GM21367 (cell line): ENCODE measurements around the gene ZSWIM1.
A peak's percentile ranks its signal among the peaks of the same experiment; 100 is the strongest.

Experiments used
- ATAC-seq: cut with Tn5 transposase; IDR thresholded peaks from one replicate; pipeline ENCODE4 v1.9.1; 2021; ENCODE audit not compliant: unreplicated experiment

The ZSWIM1 gene

GRCh38 chr20:45880988-45881788, at the start of gene ZSWIM1:
Gene ZSWIM1 (plus strand): TSS chr20:45881227. CDS start chr20:45882593, 1,366 bp downstream.
- peak; percentile 92 for ATAC-seq

DNA sequence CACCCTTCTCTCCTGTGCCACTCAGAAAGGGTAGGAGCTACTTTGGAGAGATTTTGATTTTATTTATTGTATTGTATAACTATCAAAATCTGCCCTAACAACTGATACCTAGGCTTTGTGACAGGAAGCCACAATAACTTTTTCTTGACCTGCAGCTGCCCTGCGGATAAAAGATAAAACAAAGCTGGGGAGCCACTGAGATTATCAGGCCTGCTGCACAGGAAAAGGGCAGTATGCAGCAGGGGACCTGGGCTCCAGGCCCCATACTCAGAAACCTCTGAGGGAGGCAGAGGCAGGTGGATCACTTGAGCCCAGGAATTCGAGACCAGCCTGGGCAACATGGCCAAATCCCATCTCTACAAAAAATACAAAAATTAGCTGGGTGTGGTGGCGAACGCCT, 48.4 kb upstream of the ZSWIM1 start:
- no peak for ATAC-seq

- no peak for ATAC-seq
These were observed 47.8 kb upstream of the ZSWIM1 start, which contains the start of gene SNX21 for GRCh38 chr20:45833030-45833882. Gene SNX21 (plus strand): TSS chr20:45833799. CDS start chr20:45833920, 121 bp downstream.

DNA sequence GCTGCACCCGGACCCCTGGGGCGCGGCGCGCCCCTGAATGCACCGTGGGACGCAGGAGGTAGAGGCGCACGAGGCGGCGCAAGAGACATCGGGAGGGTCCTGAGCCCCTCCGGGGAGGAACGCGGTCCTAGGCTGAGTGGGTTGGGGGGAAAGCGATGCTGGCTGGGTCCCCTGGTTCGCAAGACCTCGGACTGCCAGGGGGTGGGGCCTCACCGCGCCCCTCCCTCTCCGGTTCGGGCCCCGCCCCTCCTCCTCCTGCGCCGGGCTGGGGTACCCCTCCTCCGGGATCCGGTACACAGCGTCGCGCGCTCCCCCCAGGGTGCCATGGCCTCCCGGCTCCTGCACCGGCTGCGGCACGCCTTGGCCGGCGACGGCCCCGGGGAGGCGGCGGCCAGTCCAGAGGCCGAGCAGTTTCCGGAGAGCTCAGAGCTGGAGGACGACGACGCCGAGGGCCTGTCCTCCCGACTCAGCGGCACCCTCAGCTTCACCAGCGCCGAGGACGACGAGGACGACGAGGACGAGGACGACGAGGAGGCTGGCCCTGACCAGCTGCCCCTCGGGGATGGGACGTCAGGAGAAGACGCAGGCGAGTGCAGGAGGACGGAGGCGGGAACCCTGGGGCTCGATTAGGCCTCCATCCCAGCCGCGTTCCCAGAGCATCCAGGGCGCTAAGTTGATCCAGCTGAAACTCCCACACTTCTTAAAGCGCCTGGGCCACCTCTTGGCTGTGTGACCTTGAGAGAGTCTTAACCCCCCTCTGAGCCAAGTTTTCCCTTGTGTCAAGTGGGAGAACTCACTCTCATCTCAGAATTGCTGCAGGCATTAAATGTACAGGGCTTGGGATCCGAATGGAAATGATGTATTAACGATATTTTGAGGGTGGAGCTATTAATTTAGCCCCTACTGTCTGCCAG, 46.9 kb upstream of the ZSWIM1 start:
- ATAC-seq: no peak

DNA sequence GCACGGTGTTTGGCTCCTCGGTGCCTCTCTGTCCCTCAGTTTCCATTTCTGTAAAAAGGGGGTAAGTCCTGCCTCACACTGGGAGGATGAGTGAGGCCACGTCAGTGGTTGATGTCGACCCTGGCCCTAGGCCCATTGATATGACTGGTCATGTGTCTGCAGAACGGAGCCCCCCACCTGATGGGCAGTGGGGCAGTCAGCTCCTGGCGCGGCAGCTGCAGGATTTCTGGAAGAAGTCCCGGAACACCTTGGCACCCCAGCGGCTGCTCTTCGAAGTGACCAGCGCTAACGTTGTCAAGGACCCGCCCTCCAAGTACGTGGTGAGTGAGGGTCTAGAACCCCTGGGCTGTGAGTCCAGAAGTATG, 46.2 kb upstream of the ZSWIM1 start:
- no peak for ATAC-seq

- ATAC-seq: no peak
These were observed 45.7 kb upstream of the ZSWIM1 start for GRCh38 chr20:45835329-45835765.

GRCh38 chr20:45835825-45836224, 45.2 kb upstream of the ZSWIM1 start:
- no peak for ATAC-seq

DNA sequence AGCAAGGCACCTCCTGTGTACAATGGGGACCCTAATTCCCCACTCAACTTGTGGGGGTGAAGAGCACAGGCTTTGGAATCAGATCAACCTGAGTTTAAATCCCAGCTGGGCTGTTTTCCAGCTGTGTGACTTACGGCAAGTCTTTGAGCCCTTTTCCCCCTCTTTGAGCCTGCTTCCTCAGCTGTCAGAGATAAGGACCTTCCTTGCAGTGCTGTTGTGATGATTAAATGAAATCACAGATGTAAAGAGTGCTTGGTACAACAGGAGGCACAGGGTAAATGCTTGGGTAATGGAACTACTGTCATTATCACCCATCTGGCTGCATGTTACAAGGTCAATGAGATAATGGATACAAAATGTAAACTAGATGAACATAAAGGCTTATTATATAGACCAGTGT, 44.2 kb upstream of the ZSWIM1 start:
- ATAC-seq: no peak

- no peak for ATAC-seq
These were observed 40.3 kb upstream of the ZSWIM1 start for GRCh38 chr20:45840700-45841198.

- ATAC-seq: no peak
These were observed 39.5 kb upstream of the ZSWIM1 start for GRCh38 chr20:45841407-45842129.

- ATAC-seq: peak; percentile 60
These were observed 38.7 kb upstream of the ZSWIM1 start for GRCh38 chr20:45842169-45842812.

GRCh38 chr20:45843506-45843905, 37.5 kb upstream of the ZSWIM1 start:
- no peak for ATAC-seq

GRCh38 chr20:45845452-45845851, 35.6 kb upstream of the ZSWIM1 start:
- no peak for ATAC-seq

DNA sequence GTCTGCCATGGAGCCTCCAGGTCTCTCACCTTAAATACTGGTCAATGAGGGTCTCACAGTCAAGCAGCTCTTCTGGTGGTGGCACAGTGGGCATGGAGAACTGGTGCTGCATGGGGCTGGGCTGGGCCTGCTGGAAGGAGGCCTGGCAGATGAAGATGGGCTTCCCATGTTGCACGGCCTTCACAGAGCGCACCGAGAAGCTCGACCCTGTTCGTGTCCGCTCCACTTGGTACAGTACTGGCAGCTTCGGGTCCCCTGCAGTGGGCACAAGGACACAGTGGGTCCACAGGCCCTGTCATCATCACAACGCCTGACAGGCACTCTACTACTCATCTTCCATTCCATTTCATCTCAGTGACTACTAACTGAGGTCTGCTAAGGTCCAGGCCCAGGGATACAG, 32.6 kb upstream of the ZSWIM1 start:
- ATAC-seq: no peak

GRCh38 chr20:45848969-45849582, 32.0 kb upstream of the ZSWIM1 start:
- no peak for ATAC-seq

- ATAC-seq: no peak
These were observed 30.8 kb upstream of the ZSWIM1 start for GRCh38 chr20:45850238-45850637.

GRCh38 chr20:45850926-45851325, 30.1 kb upstream of the ZSWIM1 start:
- no peak for ATAC-seq

DNA sequence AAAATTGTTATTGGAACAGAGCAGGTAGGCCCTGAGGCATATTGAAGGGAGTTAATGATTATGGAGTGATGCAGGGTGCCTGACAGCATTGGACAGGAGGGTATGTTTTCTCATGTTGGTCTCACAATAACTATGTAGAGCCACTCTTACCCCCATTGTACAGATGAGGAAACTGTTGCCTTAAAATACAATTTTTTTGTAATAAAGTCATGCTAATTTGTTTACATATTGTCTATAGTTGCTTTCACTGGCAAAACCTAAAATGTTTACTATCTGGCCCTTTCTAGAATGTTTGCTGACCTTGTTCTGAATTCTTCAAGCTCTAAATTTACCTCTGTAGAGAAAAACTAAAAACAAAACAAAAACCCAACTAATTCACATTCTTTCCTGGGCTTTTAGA, 29.5 kb upstream of the ZSWIM1 start:
- ATAC-seq: no peak

GRCh38 chr20:45852326-45852725, 28.7 kb upstream of the ZSWIM1 start:
- no peak for ATAC-seq
